NCI-H446 treated with DMSO at 0.1 percent for 48 hours (cell line): ENCODE measurements around the gene ICAM4.
A peak's percentile ranks its signal among the peaks of the same experiment; 100 is the strongest.
"Not testable (repeated sequence)": the region's sequence is repeated elsewhere in the genome, so short reads cannot be mapped to it uniquely, and the experiment has no call there.

ENCODE experiments used
- DNase-seq: peaks from one replicate; lab custom pipeline; 2025; lab: John Stamatoyannopoulos, UW

The ICAM4 gene, protein sequence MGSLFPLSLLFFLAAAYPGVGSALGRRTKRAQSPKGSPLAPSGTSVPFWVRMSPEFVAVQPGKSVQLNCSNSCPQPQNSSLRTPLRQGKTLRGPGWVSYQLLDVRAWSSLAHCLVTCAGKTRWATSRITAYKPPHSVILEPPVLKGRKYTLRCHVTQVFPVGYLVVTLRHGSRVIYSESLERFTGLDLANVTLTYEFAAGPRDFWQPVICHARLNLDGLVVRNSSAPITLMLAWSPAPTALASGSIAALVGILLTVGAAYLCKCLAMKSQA

DNA sequence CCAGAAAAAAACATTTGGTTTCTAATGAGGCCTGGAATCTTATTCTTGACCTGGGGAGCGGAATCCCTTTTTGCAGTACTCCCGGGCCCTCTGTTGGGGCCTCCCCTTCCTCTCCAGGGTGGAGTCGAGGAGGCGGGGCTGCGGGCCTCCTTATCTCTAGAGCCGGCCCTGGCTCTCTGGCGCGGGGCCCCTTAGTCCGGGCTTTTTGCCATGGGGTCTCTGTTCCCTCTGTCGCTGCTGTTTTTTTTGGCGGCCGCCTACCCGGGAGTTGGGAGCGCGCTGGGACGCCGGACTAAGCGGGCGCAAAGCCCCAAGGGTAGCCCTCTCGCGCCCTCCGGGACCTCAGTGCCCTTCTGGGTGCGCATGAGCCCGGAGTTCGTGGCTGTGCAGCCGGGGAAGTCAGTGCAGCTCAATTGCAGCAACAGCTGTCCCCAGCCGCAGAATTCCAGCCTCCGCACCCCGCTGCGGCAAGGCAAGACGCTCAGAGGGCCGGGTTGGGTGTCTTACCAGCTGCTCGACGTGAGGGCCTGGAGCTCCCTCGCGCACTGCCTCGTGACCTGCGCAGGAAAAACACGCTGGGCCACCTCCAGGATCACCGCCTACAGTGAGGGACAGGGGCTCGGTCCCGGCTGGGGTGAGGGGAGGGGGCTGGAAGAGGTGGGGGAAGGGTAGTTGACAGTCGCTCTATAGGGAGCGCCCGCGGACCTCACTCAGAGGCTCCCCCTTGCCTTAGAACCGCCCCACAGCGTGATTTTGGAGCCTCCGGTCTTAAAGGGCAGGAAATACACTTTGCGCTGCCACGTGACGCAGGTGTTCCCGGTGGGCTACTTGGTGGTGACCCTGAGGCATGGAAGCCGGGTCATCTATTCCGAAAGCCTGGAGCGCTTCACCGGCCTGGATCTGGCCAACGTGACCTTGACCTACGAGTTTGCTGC, at the start of gene ICAM4:
TSS of gene ICAM4 (plus strand) at position 153 of the 935 bp plus-strand sequence. CDS start at position 211, 58 bp downstream.
- no peak for DNase-seq

DNA sequence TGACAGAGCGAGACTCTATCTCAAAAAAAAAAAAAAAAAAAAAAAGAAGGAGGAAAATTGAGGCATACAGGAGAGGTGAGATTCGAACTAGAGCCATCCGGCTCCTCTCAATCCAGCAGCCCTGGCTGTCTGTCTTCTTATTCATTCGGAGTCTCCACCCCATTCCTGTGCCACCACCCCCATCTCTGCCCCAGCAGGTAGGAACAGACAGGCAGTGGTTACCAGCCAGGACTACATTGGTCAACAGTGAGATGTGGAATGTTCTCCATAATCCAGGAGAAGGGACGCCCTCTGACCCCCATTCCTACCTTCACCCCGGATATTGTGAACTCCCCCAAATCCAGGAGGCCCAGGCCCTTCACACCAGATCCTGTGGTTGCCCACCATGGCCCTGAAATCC, 49.1 kb upstream of the ICAM4 start:
- DNase-seq, result no peak

DNA sequence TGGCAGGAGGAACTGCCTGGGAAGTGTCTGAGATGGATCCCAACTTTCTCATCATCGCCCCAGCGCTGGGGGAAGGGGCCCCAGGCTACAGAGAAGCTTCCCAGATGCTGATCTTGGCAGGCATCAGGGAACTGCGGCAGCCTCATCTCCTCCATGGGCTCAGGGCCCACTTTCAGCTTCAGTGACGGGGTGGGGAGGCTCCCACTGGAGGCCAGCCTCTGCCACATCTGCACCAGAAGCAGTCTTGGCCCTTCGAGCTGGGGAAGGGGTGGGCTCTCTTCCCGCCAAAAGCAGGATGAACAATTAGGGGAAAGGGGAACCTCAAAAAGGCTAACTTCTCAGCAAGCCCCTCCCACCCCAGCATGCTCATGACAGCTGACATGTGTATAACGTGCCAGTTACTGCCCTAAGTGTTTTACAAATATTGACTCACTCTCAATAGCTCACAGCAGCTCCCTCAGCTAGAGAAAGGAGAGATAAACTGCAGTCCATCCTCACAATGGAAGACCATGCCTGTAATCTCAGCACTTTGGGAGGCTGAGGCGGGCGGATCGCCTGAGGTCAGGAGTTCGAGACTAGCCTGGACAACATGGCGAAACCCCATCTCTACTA, 48.5 kb upstream of the ICAM4 start:
- DNase-seq, result peak; percentile 86

DNA sequence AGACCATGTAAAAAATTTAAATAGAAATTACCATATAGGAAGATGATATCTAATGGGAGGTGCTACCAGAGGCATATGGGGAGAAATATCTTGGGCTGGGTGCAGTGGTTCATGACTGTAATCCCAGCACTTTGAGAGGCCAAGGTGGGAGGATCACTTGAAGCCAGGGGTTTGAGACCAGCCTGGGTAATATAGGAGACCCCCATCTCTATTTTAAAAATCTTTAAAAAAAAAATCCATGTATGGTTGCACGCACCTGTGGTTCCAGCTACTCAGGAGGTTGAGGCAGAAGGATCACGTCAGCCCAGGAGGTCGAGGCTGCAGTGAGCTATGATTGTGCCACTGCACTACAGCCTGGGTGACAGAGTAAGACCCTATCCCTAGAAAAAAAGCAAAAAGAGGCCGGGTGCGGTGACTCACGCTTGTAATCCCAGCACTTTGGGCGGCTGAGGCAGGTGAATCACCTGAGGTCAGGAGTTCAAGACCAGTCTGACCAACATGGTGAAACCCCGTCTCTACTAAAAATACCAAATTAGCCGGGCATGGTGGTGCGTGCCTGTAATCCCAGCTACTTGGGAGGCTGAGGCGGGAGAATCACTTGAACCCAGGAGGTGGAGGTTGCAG, 44.8 kb upstream of the ICAM4 start:
- DNase-seq, result not testable (repeated sequence)

DNA sequence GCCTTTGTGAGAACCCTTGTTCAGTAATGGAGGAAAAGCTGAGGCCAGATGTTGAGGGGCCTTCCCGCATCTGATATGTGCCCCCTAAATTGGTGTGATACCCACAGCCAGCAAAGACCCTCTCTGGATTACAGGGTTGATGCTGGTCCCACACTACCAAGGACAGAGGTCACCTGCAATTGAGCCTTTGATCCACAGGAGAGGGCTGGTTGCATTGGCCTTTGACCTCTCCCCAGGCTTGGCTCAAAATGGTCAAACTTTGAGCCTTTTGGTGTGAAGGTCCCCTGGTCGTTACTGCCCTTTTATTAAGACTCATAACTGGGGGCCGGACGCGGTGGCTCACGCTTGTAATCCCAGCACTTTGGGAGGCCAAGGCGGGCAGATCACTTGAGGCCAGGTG, 43.1 kb upstream of the ICAM4 start:
- no peak for DNase-seq

DNA sequence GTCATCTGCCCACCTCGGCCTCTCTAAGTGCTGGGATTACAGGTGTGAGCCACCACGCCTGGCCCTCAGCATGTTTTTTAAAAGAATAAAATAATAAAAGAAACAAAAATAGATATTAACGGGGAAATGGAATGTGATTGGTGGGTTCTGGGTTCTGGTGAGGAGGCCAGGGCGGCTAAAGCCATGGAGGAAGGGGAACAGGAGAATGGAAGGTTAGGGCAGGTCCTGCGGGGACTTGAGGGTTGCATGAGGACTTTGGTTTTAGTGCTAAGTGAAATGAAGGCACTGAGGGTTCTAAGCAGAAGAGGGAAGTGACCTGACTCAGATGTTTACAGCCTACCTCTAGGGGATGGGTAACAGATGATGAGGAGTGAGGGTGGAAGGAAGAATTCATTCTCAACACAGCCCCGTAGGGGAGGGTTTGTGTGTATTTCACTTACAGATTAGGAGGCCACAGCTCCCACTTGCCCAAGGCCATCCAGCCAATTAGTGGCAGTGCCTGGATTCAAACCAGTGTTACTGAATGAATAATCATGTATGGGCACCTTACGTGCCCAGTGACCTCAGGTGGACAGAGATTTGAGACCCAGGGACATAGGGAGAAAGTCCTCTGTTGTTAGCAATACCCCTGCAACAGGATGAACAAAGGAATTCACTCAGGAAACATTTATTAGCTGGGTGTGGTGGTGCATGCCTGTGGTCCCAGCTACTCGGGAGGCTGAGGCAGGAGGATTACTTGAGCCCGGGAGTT, 41.4 kb upstream of the ICAM4 start:
- no peak for DNase-seq

DNA sequence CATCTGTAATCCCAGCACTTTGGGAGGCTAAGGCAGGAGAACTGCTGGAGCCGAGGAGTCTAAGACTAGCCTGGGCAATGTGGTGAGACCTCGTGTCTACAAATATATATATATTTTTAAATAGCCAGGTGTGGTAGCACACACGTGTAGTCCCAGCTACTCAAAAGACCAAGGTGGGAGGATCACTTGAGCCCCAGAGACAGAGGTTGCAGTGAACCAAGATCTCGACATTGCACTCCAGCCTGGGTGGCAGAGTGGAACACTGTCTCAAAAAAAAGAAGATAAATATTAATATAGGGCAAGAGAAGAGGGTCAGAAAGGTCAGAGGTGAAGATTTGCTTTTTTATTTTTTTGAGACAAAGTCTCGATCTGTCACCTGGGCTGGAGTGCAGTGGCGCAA, 40.2 kb upstream of the ICAM4 start:
- no peak for DNase-seq

DNA sequence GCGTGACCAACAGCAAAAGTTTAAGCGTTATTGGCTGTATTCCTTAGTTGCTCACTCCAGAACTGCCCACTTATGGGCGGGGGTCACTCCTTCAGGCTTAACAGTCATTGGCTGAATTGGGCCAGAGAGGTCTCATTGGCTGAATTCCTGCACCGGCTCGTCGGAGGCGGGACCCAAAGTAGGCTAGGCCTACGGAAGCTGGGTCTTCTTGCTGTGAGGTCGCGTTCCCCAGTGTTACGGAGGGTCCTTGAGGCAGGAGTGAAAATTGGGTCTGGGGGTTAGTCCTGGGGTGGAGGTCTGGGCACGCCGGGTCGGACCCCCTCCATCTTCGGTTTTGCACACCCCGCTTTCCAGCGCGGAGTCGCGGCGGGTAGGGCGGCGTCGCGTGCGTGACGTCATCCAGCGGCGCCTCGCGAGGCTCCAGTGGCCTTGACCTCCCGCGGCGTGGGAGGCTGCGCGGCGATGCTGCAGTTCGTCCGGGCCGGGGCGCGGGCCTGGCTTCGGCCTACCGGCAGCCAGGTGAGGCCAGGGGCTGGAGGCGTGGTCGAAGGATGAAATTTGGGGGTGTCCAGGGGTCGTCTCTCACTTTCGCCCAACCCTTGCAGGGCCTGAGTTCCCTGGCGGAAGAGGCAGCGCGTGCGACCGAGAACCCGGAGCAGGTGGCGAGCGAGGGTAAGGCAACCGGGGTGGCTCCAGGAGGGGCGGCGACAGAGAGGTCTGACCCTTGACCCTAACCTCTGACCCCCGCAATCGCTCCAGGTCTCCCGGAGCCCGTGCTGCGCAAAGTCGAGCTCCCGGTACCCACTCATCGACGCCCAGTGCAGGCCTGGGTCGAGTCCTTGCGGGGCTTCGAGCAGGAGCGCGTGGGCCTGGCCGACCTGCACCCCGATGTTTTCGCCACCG, 34.7 kb upstream of the ICAM4 start, which contains the start of gene MRPL4:
TSS of gene MRPL4 (plus strand) at position 423 of the 903 bp plus-strand sequence. CDS start at position 463, 40 bp downstream.
- DNase-seq, result peak; percentile 99

DNA sequence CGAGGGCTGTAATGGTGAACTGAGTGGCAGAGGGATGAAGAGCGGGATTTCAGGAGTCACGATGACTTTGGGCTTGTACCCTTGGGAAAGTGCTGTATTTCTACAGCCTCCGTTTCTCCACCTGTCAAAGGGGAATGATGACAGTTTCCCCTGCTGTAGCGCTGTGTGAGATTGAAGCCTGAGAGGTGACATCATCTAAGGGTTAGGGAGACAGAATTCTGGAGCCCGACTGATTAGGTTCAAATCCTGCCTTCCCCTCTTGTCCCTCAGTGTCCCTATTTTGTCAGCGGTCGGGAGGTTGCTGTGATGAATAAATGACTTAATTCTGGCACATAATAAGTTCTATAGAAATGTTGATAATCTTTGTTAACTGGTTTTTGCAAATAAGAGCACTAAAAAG, 34.0 kb upstream of the ICAM4 start:
- no peak for DNase-seq

DNA sequence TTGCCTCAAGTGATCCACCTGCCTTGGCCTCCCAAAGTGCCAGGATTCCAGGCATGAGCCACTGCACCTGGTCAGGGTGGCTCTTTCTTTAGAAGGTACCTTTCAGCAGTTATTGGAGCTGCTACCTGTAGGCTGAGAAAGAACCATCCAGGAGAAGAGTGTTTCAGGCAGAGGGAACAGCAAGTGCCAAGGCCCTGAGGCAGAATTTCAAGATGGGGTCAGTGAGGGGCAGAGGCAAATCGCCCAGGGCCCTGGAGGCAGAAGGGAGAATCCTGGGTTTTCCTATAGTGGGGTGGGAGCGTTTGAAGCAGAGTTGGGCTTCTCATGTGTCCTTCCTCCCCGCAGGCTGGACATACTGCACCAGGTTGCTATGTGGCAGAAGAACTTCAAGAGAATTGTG, 32.5 kb upstream of the ICAM4 start:
- no peak for DNase-seq

DNA sequence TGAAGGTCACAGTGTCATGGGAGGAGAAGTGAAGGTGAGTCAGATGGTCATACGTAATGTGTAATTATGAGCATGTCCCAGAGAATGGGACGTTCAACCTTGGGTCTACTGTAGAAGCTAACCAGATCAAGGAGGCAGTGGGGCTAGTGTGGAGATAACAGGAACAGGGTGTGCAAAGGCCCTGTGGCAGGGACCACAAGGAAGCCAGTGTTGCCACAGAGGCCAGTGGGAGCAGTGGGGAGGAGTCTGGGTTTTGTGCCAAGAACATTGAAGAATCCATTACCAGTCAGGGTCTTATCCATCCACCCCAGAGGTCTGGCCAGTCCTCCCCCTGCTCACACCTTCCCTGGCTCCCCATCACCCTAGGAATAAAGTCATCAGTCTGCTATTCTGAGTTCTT, 31.4 kb upstream of the ICAM4 start:
- no peak for DNase-seq

DNA sequence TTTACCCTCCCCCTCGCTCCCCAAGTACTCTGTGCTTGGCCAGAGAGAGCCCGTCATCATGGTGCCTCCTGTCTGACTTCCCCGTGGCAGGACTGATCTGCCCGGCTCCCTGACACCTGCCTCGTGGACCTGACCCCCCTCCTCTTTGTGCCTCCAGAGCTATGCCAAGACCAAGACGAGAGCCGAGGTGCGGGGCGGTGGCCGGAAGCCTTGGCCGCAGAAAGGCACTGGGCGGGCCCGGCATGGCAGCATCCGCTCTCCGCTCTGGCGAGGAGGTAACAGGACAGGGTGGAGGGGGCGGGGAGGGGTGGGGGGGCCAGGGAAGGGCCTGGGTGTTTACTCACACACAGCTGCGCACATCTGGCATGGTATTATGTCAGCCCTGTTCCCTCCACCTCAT, 30.2 kb upstream of the ICAM4 start:
- no peak for DNase-seq

DNA sequence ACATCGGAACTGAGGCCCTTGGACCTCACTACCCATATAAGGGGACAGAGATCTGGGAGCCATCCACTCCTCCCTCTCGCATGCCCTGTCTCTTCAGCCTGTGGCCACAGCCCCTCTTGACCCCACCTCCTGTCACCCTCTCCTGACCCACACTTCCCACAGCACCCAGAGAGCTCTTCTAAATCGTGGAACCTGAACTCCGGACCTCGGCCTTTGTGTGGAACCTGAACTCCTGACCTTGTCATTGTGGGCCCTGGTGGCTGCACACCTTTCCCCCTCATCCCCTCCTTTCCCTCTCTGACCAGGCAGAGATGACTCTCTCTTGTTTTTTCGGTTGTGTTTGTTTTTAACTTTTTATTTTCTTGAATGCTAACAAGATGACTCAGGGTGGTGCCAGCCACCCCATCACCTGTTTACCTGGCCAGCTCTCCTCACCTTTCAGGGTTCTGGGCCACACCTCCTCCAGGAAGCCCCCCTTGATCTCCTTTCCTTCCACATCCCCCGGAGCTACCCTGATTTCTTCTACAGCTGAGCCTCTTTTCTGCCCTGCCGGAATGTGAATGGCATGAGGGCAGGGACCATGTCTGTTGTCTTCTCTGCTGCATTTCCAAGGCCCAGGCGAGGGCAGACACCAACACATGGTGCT, 29.7 kb upstream of the ICAM4 start:
- DNase-seq, result no peak

DNA sequence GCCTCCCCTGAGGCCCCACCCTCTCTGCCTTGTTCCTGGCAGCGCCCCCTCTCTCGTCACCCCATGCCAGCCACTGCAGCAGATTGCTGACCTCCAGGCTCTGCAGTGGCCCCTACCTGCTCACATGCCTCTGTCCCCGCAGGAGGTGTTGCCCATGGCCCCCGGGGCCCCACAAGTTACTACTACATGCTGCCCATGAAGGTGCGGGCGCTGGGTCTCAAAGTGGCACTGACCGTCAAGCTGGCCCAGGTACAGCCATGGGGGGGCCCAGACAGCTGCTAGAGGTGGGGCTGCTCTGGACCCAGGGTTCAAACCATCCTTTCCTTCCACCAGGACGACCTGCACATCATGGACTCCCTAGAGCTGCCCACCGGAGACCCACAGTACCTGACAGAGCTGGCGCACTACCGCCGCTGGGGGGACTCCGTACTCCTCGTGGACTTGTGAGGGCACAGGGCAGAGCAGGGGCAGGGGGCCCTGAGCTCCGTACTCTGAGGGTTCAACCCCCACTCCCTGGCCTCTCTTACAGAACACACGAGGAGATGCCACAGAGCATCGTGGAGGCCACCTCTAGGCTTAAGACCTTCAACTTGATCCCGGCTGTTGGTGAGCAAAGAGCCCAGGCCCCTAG, 28.6 kb upstream of the ICAM4 start:
- DNase-seq, result no peak

DNA sequence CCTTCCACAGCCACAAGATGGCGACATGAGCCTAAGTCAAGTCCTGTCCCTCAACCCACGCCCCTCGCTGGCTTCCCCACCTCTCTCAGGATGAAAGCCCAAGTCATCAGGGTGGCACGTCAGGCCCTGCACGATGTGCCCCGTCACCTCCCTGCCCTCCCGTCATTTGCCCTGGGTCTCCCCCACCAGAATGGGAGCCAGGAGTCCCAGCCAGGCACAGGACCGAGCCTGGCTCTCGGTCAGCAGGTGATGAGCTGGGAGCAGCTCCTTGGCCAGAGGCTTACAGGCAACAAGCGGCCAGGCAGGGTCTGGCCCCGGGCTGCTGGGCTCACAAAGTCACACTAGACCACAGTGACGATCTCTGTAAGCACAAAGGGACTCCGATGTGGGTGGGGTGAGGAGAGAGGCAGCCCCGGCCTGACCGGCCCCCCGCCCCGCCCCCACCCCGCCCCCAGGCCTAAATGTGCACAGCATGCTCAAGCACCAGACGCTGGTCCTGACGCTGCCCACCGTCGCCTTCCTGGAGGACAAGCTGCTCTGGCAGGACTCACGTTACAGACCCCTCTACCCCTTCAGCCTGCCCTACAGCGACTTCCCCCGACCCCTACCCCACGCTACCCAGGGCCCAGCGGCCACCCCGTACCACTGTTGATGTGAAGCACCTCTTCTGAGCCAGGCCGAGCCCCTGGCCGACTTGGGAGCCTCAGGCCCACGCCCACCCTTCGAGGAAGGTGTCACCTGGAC, 27.4 kb upstream of the ICAM4 start:
- DNase-seq, result peak; percentile 53

DNA sequence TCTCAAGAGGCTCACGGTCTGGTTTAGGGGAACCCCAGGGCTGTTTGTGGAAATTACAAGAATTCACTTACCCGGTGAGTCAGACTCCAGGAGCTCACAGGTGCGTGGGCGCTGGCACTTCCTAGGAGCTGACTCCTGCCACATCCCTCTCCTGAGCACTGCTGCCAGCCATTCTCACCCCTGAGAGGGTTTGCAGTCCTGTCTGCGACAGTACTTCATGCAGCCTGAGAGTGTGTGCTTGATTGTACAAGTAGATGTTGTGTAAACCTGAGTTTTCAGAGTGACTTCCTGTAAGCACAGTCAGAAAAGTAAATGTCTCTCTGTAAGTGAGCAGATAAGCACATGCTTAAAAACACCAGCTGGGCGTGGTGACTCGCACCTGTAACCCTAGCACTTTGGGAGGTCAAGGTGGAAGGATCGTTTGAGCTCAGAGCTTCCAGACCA, 26.6 kb upstream of the ICAM4 start:
- no peak for DNase-seq

DNA sequence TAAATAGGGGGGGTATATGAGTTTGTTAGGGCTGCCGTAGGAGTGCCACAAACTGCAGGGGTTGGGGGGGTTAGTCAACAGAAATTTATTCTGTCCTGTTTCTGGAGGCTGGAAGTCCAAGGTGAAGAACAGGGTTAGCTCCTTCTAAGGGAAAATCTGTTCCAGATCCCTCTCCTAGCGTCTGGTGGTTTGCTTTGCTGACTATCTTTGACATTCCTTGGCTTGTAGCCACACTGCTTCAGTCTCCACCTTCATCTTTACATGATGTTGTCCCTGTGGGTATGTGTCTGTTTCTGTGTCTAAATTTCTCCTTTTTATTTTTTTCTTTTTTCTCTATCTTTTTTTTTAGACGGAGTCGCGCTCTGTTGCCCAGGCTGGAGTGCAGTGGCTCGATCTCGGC, 24.0 kb upstream of the ICAM4 start:
- no peak for DNase-seq

DNA sequence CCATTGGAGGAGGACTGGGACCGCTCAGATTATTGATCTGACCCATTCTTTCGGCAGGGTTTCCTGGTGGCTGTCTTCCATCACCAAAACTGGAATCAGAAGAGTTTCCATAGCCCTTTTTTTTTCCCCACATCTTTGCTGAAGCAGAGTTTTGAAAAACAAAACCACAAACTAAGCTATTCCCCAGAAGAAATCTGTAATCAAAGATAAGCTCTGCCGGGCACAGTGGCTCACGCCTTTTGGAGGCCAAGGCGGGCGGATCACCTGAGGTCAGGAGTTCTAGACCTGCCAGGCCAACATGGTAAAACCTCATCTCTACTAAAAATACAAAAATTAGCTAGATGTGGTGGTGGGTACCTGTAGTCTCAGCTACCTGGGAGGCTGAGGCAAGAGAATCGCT, 20.0 kb upstream of the ICAM4 start:
- no peak for DNase-seq

DNA sequence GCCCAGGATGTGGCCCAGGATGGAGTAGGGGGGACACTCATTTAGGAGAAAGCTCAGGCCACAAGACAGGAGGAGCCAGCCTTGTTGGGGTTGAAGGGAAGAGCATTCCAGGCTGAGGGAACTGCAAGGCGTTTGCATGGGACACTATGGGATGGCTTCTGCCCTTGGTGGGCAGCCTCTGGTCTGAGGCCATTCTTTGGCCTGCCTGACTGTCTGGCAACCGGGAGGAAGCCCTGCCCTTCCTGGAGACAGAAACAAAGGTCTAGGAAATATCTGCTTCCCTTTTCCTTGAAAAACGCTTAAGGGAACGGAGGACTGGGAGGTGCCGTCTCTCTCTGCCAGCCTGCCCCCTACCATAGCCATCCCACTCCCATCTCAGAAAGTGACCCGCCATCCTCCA, 18.7 kb upstream of the ICAM4 start:
- no peak for DNase-seq
